Activated naive CD4-positive, alpha-beta T cell treated with anti-CD3 and anti-CD28 coated beads for 36 hours (primary cell): ENCODE results near the gene ZNF277. TPM values are rescaled to one million over a fixed set of nuclear protein-coding genes. Genes with fewer than 3 reads are reported as not detected.

Experiments
- CTCF ChIA-PET: fragments of 350-600 bp; sonication (Branson Sonifier 250); formaldehyde crosslinking; loops from one replicate; lab custom pipeline; 2021; ENCODE audit warnings: antibody characterized with exemption; lab: Charles Lee
- DNase-seq: peaks from one replicate; pipeline ENCODE4 v3.0.0-alpha.2; 2020
- H3K27ac Mint-ChIP-seq: one replicate; pipeline ENCODE4 v1.8.0; 2021; ENCODE audit warnings: mild to moderate bottlenecking, mixed read lengths
- H3K27me3 Mint-ChIP-seq: one replicate; pipeline ENCODE4 v1.8.0; 2021; ENCODE audit warnings: low read depth, mixed read lengths
- H3K36me3 Mint-ChIP-seq: one replicate; pipeline ENCODE4 v1.8.0; 2021; ENCODE audit warnings: low read depth, mixed read lengths
- H3K4me1 Mint-ChIP-seq: one replicate; pipeline ENCODE4 v1.8.0; 2021; ENCODE audit warnings: low read depth, mixed read lengths
- H3K4me3 Mint-ChIP-seq: one replicate; pipeline ENCODE4 v1.8.0; 2021; ENCODE audit warnings: mild to moderate bottlenecking, moderate library complexity, mixed read lengths
- H3K9me3 Mint-ChIP-seq: one replicate; pipeline ENCODE4 v1.8.0; 2021; ENCODE audit warnings: mixed read lengths
- intact Hi-C: fragments of 100-400 bp; cut with micrococcal nuclease; formaldehyde crosslinking; loops from one replicate; pipeline ENCODE4 v1.15.1; 2023
- total RNA-seq, 2 experiments: library from RNA; stranded (reverse); gene quantifications; one replicate each; pipeline ENCODE4 v1.2.3, GENCODE V29; 2021

ZNF277 gene
- total RNA-seq, 2 experiments from 2014 or later = 27.0 to 28.2 TPM

DNA sequence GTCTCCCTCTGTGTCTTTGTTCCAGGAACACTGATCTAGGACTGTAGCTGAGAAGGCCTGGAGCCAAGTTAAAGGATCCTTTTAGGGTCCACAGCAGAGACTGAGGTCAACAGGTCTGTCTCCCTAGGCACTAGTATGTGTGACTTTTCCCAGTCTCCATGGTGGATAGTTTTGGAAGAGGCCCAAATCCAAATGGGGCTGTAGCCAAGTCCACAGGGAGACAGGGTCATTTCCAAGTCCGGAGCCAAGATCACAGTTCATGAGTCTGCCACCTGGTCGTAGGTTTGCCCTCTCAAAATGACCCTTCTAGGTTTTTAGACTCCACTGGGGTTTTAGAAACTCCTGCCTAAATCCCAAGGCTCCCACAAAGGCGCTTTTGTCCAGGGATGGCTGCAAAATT lies 16.8 kb downstream of the ZNF277 start:
- Mint-ChIP-seq H3K9me3 (no peaks in the 10 kb centered on the region), H3K27me3 (no peaks in the 10 kb centered on the region), H3K27ac (no peak overlapping the region), H3K4me3 (no peak overlapping the region), H3K4me1 (peaks cover 27% of the 10 kb centered on the region), H3K36me3 (peaks cover 30% of the 10 kb centered on the region)
- CTCF ChIA-PET = no interaction called here
- DNase-seq = no peak
- intact Hi-C loops = no loop called here

- Mint-ChIP-seq H3K36me3 (peaks cover 27% of the 10 kb centered on the region), H3K27me3 (no peaks in the 10 kb centered on the region), H3K27ac (no peak overlapping the region), H3K4me3 (no peak overlapping the region), H3K9me3 (no peaks in the 10 kb centered on the region), H3K4me1 (peaks cover 27% of the 10 kb centered on the region)
- no peak for DNase-seq
- CTCF ChIA-PET = no interaction called here
- intact Hi-C loops = no loop called here
Measured at GRCh38 chr7:112224186-112224585, 17.7 kb downstream of the ZNF277 start.

DNA sequence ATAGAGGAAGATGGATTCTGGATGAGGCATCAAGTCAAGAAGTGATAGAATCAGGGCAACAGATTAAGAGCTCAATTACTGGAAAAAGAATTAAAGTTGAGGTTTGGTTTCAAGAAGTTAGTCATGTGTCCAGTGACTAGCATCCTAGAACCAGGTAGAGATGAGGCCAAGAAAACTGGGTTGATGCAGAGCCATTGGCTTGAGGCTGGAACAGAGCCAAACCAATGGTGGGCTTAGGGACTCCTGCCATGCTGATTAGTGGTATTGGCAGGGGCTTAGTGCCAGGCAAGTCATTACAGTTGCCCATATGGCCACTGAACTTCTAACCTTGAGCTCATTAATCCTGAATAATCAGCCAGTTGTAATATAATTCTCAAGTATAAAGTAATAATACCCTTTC lies 18.5 kb downstream of the ZNF277 start:
- Mint-ChIP-seq H3K27ac (no peak overlapping the region), H3K36me3 (peaks cover 21% of the 10 kb centered on the region), H3K4me3 (no peak overlapping the region), H3K27me3 (no peaks in the 10 kb centered on the region), H3K4me1 (peaks cover 24% of the 10 kb centered on the region), H3K9me3 (no peaks in the 10 kb centered on the region)
- DNase-seq = no peak
- intact Hi-C loops = no loop called here
- CTCF ChIA-PET = no interaction called here

- Mint-ChIP-seq H3K27ac (no peak overlapping the region), H3K36me3 (peaks cover 15% of the 10 kb centered on the region), H3K27me3 (no peaks in the 10 kb centered on the region), H3K4me3 (no peak overlapping the region), H3K4me1 (peaks cover 21% of the 10 kb centered on the region), H3K9me3 (no peaks in the 10 kb centered on the region)
- CTCF ChIA-PET = no interaction called here
- intact Hi-C loops = no loop called here
- DNase-seq = no peak
Measured at GRCh38 chr7:112226701-112227276, 20.3 kb downstream of the ZNF277 start.

- H3K27me3 Mint-ChIP-seq = no peaks in the 10 kb centered on the region
- H3K36me3 Mint-ChIP-seq = peaks cover 9% of the 10 kb centered on the region
- CTCF ChIA-PET = no interaction called here
- H3K4me3 Mint-ChIP-seq = no peak overlapping the region
- H3K9me3 Mint-ChIP-seq = no peaks in the 10 kb centered on the region
- no peak for DNase-seq
- H3K4me1 Mint-ChIP-seq = peaks cover 15% of the 10 kb centered on the region
- no peak overlapping the region for H3K27ac Mint-ChIP-seq
- intact Hi-C loops = no loop called here
Measured at GRCh38 chr7:112228632-112229031, 22.1 kb downstream of the ZNF277 start.

- no peak for DNase-seq
- peaks cover 5% of the 10 kb centered on the region for H3K36me3 Mint-ChIP-seq
- CTCF ChIA-PET = no interaction called here
Measured at GRCh38 chr7:112232212-112232978, 25.9 kb downstream of the ZNF277 start.

GRCh38 chr7:112233048-112233697 lies 26.7 kb downstream of the ZNF277 start:
- intact Hi-C loops = no loop called here
- Mint-ChIP-seq H3K9me3 (no peaks in the 10 kb centered on the region), H3K4me1 (no peaks in the 10 kb centered on the region), H3K36me3 (peaks cover 6% of the 10 kb centered on the region), H3K27ac (no peak overlapping the region), H3K4me3 (no peak overlapping the region), H3K27me3 (no peaks in the 10 kb centered on the region)
- CTCF ChIA-PET = no interaction called here
- DNase-seq = no peak

More at GRCh38 chr7:112232212-112232978, 25.9 kb downstream of the ZNF277 start:
- no peak overlapping the region for H3K4me3 Mint-ChIP-seq
- H3K27me3 Mint-ChIP-seq = no peaks in the 10 kb centered on the region
- H3K4me1 Mint-ChIP-seq = peaks cover 2% of the 10 kb centered on the region
- H3K9me3 Mint-ChIP-seq = no peaks in the 10 kb centered on the region
- H3K27ac Mint-ChIP-seq = no peak overlapping the region
- intact Hi-C loops = no loop called here

DNA sequence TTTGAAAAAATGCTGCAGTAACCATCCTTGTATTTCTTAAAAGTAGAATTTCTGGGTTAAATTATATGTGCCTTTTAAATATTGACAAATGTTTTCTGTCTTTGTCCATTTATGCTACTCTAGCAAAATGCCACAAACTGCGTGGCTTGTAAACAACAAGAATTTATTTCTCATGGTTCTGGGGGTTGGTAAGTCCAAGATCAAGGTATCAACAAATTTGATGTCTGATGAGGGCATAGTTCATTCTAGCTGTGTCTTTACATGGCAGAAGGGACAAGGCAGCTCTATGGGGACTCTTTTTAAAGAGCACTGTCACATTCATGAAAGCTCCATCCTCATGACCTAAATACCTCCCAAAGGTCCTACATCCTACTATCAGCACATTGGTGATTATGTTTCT lies 27.7 kb downstream of the ZNF277 start:
- Mint-ChIP-seq H3K36me3 (peaks cover 8% of the 10 kb centered on the region), H3K27me3 (no peaks in the 10 kb centered on the region), H3K27ac (no peak overlapping the region), H3K9me3 (no peaks in the 10 kb centered on the region), H3K4me1 (no peaks in the 10 kb centered on the region), H3K4me3 (no peak overlapping the region)
- no peak for DNase-seq
- CTCF ChIA-PET = no interaction called here
- intact Hi-C loops = no loop called here

- Mint-ChIP-seq H3K27me3 (no peaks in the 10 kb centered on the region), H3K4me3 (no peak overlapping the region), H3K36me3 (peaks cover 12% of the 10 kb centered on the region), H3K27ac (no peak overlapping the region), H3K4me1 (no peaks in the 10 kb centered on the region), H3K9me3 (peaks cover 5% of the 10 kb centered on the region)
- CTCF ChIA-PET = no interaction called here
- DNase-seq = no peak
- intact Hi-C loops = no loop called here
Measured at GRCh38 chr7:112236597-112236996, 30.1 kb downstream of the ZNF277 start.

DNA sequence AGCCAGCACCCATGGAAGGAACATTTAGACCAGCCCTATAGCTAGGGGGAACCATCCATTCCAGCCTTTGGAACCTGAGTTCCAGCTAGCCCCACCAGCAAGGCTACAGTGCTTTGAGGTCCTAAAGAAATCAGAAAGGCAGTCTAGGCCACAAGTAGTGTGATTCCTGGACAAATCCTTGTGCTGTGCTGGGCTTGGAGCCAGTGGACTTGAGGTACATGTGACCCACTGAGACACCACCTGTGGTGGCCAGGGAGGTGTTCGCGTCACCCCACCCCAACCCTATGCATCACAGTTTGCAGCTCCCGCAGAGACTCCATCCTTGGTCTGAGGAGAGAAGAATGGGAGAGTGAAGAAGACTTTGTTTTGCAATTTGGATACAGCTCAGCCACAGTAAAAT lies 31.8 kb downstream of the ZNF277 start:
- Mint-ChIP-seq H3K27ac (no peak overlapping the region), H3K4me3 (no peak overlapping the region), H3K9me3 (peaks cover 6% of the 10 kb centered on the region), H3K4me1 (no peaks in the 10 kb centered on the region), H3K36me3 (peaks cover 16% of the 10 kb centered on the region), H3K27me3 (no peaks in the 10 kb centered on the region)
- DNase-seq = no peak
- intact Hi-C loops = no loop called here
- CTCF ChIA-PET = no interaction called here

GRCh38 chr7:112238852-112239610 lies 32.5 kb downstream of the ZNF277 start:
- CTCF ChIA-PET = interaction anchor here (0.7 kb wide), 1 partner anchor 138 kb away, joined by 3 read pairs; no protein-coding TSS in a partner anchor
- H3K36me3 Mint-ChIP-seq = peaks cover 17% of the 10 kb centered on the region
- intact Hi-C loops = no loop called here

DNA sequence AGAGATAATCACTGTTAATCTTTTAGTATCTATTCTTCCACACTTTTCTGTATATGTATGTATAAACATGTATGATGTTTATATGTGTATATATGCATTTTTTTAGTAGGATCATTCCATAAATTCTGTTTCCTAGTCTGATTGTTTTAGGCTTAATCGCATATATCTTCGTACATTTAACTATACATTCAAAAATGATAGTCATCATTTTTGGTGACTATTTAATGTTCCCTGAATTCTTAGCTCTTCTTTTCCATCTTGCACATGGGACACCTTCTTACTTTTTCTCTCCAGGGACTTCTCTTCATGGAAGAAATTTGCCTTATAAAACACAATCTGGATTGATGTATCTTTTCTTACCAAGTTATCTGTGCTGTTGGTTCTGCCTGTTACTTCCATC lies 42.1 kb downstream of the ZNF277 start:
- Mint-ChIP-seq H3K4me1 (peaks cover 22% of the 10 kb centered on the region), H3K27me3 (no peaks in the 10 kb centered on the region), H3K4me3 (no peak overlapping the region), H3K36me3 (peaks cover 6% of the 10 kb centered on the region), H3K27ac (no peak overlapping the region), H3K9me3 (peaks cover 3% of the 10 kb centered on the region)
- DNase-seq = no peak
- CTCF ChIA-PET = no interaction called here
- intact Hi-C loops = no loop called here

More at GRCh38 chr7:112238852-112239610, 32.5 kb downstream of the ZNF277 start:
- Mint-ChIP-seq H3K27me3 (no peaks in the 10 kb centered on the region), H3K9me3 (peaks cover 6% of the 10 kb centered on the region), H3K4me3 (no peak overlapping the region), H3K27ac (no peak overlapping the region), H3K4me1 (no peaks in the 10 kb centered on the region)
- DNase-seq = no peak
